Pulmonary artery endothelial cell (primary cell): Measurements from ENCODE around the gene SP140. TPM values are rescaled to one million over a fixed set of nuclear protein-coding genes. Genes with fewer than 3 reads are reported as not detected.
"Not testable (repeated sequence)": the region's sequence is repeated elsewhere in the genome, so short reads cannot be mapped to it uniquely, and the experiment has no call there.

Experiments
- DNase-seq: peaks from one replicate; pipeline ENCODE4 v3.0.0-alpha.2; 2011; ENCODE audit warnings: low read depth, low spot score
- total RNA-seq: library from RNA; depleted of rRNA; stranded (reverse); fragments of >200 nt; gene quantifications from 2 replicates; pipeline ENCODE4 v1.2.3, GENCODE V29; 2014

SP140 gene
- total RNA-seq, result not detected in 2 replicates

DNA sequence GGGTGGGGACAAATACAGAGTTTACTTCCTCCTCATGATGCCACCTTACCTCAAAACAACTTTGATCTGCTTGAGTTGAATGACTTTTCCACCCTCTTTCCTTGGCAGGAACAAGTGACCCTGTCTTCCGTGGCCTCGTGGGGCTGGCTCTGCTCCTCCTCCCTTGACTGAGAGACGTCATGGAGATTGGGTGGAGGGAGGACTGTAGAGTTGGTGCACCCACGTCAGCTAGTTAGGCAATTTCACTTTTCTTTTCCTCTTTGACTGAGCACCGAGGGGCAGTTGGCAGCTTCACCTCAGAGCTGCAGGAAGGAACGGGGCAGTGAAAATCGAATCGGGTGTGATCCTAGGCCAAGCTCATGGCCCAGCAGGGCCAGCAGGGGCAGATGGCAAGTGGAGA is at the start of gene SP140:
TSS of gene SP140 (plus strand) at position 251 of the 400 bp plus-strand sequence. CDS start at position 360, 109 bp downstream.
- DNase-seq, result no peak

- no peak for DNase-seq
These were observed 48.5 kb upstream of the SP140 start for GRCh38 chr2:230176996-230177395.

DNA sequence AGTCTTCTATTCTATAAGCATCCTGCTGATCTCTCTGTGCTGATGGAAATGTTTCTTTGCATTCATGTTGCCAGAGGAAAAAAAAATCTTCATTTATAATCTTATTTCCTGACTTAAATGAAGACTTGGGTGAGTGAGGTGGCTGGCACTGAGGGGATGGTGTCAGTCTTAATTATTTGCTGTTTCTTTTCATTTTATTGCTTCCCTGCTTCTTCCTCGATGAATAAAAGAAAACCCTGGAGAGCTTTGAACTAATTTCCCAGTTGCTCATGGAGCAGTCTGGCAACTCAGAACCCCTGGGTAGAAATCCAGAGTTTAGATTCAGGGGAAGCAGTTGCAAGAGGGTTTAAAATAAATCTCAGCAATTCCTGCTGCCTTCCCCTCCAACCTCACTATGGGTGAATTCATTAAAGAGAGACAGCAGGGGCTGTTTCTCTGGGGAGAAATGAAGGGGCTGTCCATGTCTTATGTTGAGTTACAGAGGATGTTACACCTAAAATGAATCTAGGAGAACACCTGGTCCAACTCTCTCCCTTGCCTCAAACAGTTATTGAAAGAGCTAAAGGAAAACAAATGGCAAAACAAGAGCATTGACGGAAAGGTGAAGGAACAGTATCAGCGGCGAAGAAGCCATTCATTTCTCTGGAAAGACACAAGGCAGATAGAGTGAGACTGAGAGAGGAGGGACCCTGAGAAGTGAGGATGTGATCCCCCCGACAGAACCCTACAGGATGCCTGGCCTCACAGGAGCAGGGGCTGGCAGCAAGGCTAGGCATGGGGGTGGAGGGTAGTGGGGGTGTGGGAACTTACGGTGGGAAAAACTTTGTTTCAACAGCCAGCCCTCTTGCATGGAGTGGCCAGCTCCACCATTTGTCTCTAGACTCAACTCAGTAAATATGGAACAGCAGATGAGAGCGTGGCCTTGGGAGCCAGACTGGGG is 46.7 kb upstream of the SP140 start:
- DNase-seq, result no peak

DNA sequence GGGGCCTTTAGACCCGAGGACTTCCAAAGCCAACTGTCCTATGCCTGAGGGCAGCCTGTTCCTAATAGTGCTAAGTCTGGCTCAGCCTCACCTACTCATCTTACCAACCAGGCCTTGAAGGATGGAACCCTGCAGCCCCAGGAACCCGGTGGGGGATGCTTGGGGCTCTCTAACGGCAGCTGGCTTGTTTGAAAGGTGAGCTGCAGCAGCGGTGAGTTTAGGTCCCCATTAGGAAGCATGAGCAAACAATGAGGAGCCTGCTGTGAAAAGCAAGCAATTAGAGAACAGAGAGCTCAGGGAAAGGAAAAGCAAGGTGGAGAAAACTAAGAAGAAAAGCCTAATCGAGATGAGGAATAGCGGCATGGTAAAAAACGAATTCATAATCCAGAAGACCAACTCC is 45.6 kb upstream of the SP140 start:
- no peak for DNase-seq

DNA sequence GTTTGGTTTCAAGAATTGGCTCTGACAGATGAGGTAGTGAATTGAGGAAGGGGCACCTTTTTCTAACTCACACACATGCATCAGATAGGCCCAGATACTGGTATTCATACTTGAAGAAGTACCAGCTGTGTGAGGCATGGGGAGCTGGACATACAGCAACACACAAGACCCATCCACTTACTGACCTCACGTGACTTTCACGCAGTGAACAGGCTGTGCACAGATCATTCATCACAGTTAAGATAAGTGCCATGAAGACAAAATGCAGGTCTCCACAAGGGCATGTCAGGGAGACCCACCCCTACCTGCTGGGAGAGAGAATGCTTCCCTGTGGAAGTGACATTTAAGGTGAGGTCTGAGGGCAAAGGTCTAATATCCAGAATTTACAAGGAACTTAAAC is 44.3 kb upstream of the SP140 start:
- no peak for DNase-seq

GRCh38 chr2:230184727-230185578 is 40.6 kb upstream of the SP140 start:
- DNase-seq, result no peak

DNA sequence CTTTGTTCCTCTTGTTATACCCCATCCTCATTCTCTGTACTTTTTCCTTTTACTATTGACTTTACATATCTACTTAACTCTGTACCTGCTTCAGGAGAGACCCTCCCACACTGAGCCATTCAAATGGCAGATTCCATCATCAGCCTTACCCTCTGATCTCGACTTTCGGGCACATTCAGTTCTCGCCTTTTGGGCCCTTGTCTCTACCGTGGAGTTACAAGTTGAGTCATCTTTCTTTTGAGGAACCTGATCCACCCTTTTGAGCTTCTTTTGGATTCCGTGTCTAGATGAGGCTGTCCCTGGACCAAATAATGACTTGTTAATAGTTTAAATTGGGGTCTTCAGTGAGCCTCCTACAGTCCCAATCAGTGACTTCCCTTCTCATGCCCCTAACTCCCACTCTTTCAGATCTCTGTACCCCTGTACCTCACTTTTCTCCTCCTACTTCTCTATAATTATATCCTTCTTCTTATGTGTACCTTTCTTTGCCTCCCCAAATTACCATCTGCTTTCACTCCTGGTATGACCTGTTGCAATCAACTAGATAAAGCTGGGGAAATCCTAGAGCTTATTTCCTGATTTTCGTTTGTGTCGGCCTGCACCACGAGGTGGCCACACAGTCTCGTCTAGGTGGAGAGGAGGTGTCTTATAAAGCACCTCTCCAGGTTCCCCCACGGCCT is 23.0 kb upstream of the SP140 start:
- no peak for DNase-seq

DNA sequence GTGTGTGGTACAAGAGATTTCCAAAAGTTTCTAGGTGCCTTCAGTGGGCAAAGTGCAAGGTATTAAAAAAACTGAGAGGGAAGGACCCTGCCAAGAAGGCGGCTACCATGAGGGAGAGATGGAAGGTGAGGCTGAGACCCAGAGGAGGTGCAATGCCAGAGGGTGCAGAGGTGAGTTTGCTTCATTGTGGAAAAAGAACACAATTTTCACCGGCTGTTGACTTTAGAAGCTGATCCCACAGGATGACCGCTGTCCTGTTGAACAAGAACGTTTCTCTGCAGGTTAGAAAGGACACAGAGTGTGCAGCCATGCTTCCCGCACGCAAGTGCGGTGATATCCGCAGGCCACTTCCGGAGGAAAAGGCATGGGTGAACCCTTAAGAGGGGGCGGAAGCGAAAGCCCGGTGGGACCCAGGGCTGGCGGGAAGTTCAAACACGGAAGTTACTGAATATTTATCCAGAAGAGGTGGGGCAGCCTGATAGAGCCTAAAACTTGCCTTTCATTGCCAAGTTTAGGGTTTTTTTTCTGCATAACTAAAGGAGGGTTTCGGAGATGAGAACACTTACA is 22.3 kb upstream of the SP140 start:
- no peak for DNase-seq

DNA sequence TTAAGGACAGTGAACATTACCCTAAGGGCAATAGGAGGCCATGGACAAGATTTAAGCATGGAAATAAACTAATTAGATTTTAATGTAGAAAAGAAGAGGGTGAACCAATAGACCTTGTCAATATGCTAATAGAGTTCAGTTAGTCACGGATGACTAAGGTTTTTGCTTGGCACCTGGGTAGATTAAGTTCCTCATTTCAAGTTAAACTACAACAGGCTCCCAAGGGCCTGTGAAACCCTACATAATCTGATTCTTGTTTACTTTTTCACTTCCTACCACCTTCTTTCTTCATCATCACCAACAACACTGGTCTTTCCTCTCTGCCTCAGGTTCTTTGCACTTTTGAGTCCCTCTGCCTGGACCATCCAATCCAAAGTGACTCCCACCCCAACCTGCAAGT is 20.5 kb upstream of the SP140 start:
- no peak for DNase-seq

DNA sequence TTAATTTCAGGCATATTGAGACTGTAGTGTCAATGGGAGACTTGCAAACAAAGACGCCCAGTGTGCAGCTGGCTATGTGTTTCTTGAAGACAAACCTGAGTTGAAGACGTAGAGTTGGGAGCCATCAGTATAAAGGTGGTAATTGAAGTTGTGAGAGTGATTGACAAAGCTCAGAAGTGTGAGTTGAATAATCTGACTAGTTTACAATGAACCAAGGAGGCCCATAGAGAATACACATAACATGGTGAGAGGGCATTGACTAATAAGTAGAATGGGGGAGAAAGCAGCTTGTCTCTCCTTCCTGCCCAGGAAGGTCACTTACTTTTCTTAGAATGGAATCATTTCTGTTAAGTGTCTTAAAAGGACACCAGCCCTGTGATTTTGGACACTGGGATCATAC is 19.8 kb upstream of the SP140 start:
- DNase-seq, result no peak

DNA sequence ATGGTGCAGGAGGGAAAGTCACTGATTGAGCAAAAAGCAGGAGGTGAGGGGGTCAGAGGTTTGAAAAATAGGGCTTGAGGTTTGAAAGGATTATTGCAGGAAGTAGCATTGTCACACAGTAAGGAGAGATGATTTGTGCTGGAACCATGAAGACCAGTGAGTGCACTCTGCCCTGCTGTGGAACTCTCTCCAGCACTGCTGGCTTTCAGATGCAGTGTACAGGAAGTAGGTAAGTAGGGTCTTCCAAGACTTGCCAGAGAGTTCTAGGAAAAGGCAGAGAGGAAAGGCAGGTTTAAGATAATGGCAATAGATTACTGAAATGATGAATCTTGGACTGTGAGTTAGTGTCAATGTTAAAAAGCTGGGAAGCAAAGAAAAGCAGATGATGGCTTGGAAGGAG is 17.0 kb upstream of the SP140 start:
- no peak for DNase-seq

GRCh38 chr2:230209422-230210051 is 16.0 kb upstream of the SP140 start:
- DNase-seq, result no peak

- no peak for DNase-seq
These were observed 9.0 kb upstream of the SP140 start for GRCh38 chr2:230216489-230216888.

DNA sequence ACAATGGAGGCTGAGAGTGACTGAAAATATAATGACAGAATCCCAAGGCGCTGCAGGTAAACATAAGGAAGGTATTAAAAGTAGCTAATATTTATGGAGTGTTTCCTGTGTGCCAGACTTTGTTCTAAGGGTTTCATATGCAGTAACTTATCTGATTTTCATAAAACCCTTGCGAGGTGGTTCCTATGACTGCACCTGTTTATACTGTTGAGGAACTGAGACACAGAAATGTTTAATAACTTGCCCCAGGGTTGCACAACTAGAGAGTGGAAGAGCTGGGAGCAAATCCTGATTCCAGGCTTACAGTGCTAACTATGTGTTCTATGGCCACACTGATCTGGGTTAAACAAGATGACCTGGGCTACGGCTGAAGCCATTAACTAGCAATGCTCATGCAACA is 8.1 kb upstream of the SP140 start:
- DNase-seq, result no peak

DNA sequence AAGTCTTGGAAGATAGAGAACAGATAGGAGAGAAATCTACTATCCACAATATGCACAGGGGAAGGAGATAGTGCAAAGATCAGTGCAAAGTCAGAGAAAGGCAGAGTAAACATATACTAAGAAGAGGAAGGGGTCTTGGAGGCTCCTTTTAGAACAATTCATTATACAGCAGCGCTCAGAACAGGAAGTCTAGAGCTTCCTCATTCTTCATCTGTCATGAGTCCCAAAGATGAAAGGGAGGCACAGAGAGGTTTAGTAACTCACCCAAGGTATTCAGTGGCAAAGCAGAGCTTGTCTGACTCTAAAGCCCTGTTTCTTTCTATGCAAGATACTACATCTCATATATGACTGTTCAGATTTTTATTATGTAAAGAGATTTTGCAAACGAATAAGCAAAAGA is 7.1 kb upstream of the SP140 start:
- DNase-seq, result no peak

GRCh38 chr2:230219419-230220331 is 5.9 kb upstream of the SP140 start, which contains the start of gene SP110:
Gene SP110 (minus strand): TSS chr2:230219984. CDS start chr2:230216927, 3,057 bp downstream.
- peak; percentile 24 for DNase-seq

DNA sequence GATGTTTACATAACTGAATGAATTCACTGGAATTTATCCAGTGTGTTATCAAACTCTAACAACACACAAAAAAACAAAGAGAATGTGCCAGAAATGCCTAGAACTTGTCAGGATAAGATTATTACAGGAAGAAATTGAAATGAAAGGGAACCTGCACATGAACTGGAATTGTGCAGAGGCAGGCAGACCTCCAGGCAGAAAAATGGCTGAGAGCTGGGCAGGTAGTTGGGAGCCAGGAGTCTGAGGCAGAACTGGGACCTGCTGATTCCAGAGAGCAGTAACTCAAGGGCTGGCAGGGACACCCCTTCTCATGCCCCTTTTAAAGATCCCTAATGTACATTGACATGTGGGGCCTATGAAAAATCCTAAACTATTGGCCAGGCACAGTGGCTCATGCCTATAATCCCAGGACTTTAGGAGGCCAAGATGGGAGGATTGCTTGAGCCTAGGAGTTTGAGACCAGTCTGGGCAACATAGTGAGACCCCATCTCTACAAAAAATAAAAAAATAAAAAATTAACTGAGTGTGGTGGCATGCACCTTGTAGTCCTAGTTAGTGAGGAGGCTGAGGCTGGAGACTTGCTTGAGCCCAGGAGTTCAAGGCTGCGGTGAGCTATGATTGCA is 5.1 kb upstream of the SP140 start:
- DNase-seq, result no peak

GRCh38 chr2:230221493-230221892 is 4.0 kb upstream of the SP140 start:
- no peak for DNase-seq

DNA sequence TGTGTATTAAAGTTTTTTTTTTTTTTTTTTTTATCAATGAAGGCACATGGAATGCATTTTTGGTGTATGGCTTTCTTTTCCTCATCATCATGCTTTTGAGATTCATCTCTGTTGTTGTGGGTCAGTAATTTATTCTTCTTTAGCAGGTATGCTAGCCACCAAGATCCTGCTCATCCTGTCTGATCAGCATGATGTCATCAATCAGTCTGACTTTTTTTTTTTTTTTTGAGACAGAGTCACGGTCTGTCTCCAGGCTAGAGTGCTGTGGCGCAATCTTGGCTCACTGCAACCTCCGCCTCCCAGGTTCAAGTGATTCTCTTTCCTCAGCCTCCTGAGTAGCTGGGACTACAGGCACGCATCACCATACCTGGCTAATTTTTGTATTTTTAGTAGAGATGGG is 2.7 kb upstream of the SP140 start:
- not testable (repeated sequence) for DNase-seq
